Smooth muscle cell (in vitro differentiated cells): ENCODE results near the gene MIPEP. TPM values are rescaled to one million over a fixed set of nuclear protein-coding genes. Genes with fewer than 3 reads are reported as not detected.

Experiments
- DNase-seq: peaks from one replicate; lab custom pipeline; 2025; ENCODE audit not compliant: unreplicated experiment; lab: John Stamatoyannopoulos, UW
- H2AFZ ChIP-seq: fragments of 200-600 bp; sonication (generic); 2 replicates; pipeline ENCODE4 v1.6.0; 2016; ENCODE audit warnings: antibody characterized with exemption, low read depth, mild to moderate bottlenecking
- H3F3A ChIP-seq: fragments of 200-600 bp; sonication (generic); 2 replicates; pipeline ENCODE4 v1.6.0; 2017; ENCODE audit warnings: antibody characterized with exemption, low read depth
- H3K27ac ChIP-seq: fragments of 200-600 bp; sonication (generic); 2 replicates; pipeline ENCODE4 v1.5.1; 2016; ENCODE audit warnings: low read depth, mild to moderate bottlenecking
- H3K27me3 ChIP-seq: fragments of 200-600 bp; sonication (generic); 2 replicates; pipeline ENCODE4 v1.6.1; 2016; ENCODE audit warnings: low read depth, mild to moderate bottlenecking
- H3K36me3 ChIP-seq: fragments of 200-600 bp; sonication (generic); 2 replicates; pipeline ENCODE4 v1.5.1; 2016; ENCODE audit warnings: low read depth
- H3K4me1 ChIP-seq: fragments of 200-600 bp; sonication (generic); 2 replicates; pipeline ENCODE4 v1.5.1; 2016; ENCODE audit warnings: low read depth
- H3K4me2 ChIP-seq: fragments of 200-600 bp; sonication (generic); 2 replicates; pipeline ENCODE4 v1.6.0; 2016; ENCODE audit warnings: mild to moderate bottlenecking
- H3K4me3 ChIP-seq: fragments of 200-600 bp; sonication (generic); 2 replicates; pipeline ENCODE4 v1.5.1; 2016; ENCODE audit warnings: mild to moderate bottlenecking
- H3K79me2 ChIP-seq: fragments of 200-600 bp; sonication (generic); 2 replicates; pipeline ENCODE4 v1.6.0; 2016; ENCODE audit warnings: low read depth, mild to moderate bottlenecking
- H3K9ac ChIP-seq: fragments of 200-600 bp; sonication (generic); 2 replicates; pipeline ENCODE4 v1.6.0; 2016; ENCODE audit warnings: low read depth
- H3K9me3 ChIP-seq: fragments of 200-600 bp; sonication (generic); replicated peaks from 2 replicates; pipeline ENCODE4 v1.5.1; 2016; ENCODE audit warnings: low read depth
- H4K20me1 ChIP-seq: fragments of 200-600 bp; sonication (generic); 2 replicates; pipeline ENCODE4 v1.6.0; 2016; ENCODE audit warnings: low read depth
- CTCF ChIP-seq: fragments of 200-600 bp; sonication (generic); IDR thresholded peaks from 2 replicates; pipeline ENCODE4 v1.5.1; 2017; ENCODE audit warnings: borderline replicate concordance, mild to moderate bottlenecking, antibody characterized with exemption; ENCODE audit not compliant: insufficient read depth, poor library complexity, severe bottlenecking
- WGBS: methylation state at CpG from one replicate; pipeline ENCODE4 v1.1.7; 2016; ENCODE audit warnings: low lambda C conversion rate; 5-methylcytosine and 5-hydroxymethylcytosine counted together
- polyA plus RNA-seq: library from polyadenylated mRNA; unstranded; fragments of >200 nt; fragmentation: Nextera tagmentation; extraction: Ambion mirVana; gene quantifications from 2 replicates; pipeline ENCODE4 v1.2.1, GENCODE V29; 2016
- total RNA-seq: library from RNA; depleted of rRNA; stranded (reverse); fragments of >200 nt; gene quantifications from 2 replicates; pipeline ENCODE4 v1.2.3, GENCODE V29; 2014

The MIPEP gene
- total and polyA plus RNA-seq, 2 experiments from 2014 or later: 15.7 to 18.9 TPM

DNA sequence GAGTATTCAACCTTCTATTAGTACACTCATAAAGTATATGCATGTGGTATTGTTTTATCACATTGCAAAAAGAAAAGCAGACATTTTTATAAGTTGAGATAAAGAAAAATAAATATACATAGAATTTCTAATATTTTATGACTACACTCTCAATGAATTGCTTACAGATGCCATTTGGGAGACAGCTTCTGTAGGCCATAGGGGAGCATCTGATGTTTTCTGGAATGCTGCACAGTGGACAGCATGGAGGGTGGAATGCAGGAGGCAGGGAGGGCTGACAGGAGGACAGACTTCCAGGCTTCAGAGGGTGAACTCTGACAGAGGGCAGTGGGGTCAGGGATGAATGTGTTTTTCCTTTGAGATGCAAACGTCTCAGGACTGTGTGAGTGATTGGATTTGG, 45.8 kb downstream of the MIPEP start:
- 82% methylated on average over 1 of the region's 1 CpG for WGBS

DNA sequence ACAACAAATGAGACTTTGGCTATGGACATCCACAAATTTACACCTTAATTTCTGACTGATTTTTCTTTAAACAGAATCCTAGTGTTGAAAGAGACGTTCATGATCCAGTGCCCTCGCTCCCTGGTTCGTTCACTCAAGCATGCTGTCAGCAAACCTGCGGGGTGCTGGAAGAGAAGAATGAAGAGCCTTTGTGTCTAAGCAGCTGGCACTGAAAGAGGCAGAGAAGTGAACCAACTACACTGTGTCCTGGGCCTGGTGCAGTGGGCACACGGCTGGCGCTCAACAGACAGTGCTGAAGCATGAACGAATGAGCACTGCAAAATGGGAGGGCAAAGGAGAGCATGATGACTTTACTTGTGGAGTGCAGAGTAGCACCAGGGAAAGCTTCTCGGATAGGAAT, 46.8 kb downstream of the MIPEP start:
- Histone ChIP-seq H3K27ac (no peak overlapping the region), H3K27me3 (no peaks in the 10 kb centered on the region), H3F3A (no peaks in the 10 kb centered on the region), H3K4me1 (no peaks in the 10 kb centered on the region), H3K9ac (no peak overlapping the region), H3K4me3 (no peak overlapping the region), H2AFZ (no peak overlapping the region), H4K20me1 (no peaks in the 10 kb centered on the region), H3K79me2 (no peaks in the 10 kb centered on the region), H3K4me2 (no peak overlapping the region), H3K9me3 (no peaks in the 10 kb centered on the region), H3K36me3 (no peaks in the 10 kb centered on the region)
- DNase-seq: no peak
- TF ChIP-seq CTCF: no peak
- 98% methylated on average over 8 of the region's 8 CpGs for WGBS

More for the DNA sequence above, 45.8 kb downstream of the MIPEP start:
- Histone ChIP-seq H3F3A (no peaks in the 10 kb centered on the region), H3K79me2 (no peaks in the 10 kb centered on the region), H3K9ac (no peak overlapping the region), H3K4me2 (no peak overlapping the region), H3K4me3 (no peak overlapping the region), H3K27ac (no peak overlapping the region), H3K36me3 (no peaks in the 10 kb centered on the region), H3K4me1 (no peaks in the 10 kb centered on the region), H4K20me1 (no peaks in the 10 kb centered on the region), H3K27me3 (no peaks in the 10 kb centered on the region), H2AFZ (no peak overlapping the region), H3K9me3 (no peaks in the 10 kb centered on the region)
- no peak for TF ChIP-seq CTCF
- no peak for DNase-seq

DNA sequence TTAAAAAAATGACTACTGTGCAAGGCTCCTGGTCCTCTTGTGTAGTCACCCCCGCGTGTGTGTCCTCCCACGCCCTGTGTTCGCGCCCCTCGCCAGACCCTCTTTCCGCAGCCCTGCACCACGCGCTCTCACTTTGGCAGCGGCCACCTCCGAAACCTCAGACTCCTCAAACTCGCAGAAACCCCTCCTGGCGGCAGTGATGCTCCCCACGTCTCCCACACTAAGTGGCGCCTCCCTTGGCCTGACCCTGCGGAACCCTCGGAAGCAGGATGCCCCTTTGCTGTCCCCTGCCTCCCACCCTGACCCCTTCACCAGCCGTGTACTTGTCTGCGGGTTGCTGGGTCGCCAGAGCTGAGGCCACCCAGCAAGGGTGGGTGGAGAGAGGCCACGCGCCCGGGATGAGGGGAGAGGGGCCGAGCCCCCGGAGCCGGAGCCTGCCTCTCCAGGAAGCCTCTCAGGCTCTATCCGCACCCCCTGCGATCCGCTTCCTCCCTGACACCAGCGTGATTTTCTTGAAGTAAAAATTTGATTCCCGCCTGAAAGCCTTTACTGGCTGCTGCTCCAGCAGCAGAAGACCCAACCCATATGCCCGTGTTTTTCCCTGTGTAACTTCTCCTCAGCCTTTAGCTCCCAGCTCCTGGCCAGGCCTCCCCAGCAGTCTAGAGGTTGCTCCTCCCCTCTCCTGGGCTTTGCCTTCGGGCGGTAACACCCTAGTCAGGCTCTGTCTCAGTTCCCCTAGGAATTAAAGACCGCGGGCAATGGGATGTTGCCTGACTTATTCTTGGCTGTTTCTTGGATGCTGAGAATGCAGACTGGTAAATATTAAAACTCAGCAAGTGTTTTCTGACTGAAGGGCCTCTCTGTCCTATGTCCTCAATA, 55.2 kb downstream of the MIPEP start:
- TF ChIP-seq CTCF: no peak
- Histone ChIP-seq H3K4me1 (no peaks in the 10 kb centered on the region), H3K9me3 (no peaks in the 10 kb centered on the region), H3K27me3 (no peaks in the 10 kb centered on the region), H3K36me3 (no peaks in the 10 kb centered on the region), H2AFZ (no peak overlapping the region), H3K79me2 (no peaks in the 10 kb centered on the region), H4K20me1 (no peaks in the 10 kb centered on the region), H3F3A (no peaks in the 10 kb centered on the region), H3K27ac (no peak overlapping the region), H3K4me3 (no peak overlapping the region), H3K9ac (no peak overlapping the region), H3K4me2 (no peak overlapping the region)
- 93% methylated on average over 34 of the region's 36 CpGs for WGBS
- DNase-seq: no peak

DNA sequence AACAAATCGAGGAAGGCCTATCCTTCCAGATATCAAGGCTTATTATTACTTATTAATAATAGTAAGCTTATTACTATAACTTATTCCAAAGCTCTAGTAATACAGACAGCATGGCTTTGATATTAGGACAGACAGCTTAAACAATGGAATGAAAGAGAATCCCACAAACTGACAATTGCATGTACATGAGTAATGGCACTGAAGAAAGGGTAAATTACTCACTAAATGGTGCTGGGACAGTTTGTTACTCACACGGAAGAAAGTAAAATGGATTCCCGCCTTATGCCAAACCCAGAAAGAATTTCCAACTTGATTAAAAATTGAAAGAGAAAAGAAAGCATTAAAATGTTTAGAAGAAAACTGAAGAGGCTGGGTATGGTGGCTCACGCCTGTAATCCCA, 60.3 kb downstream of the MIPEP start:
- no peaks in the 10 kb centered on the region for H4K20me1 ChIP-seq
- H3K9ac ChIP-seq: no peak overlapping the region
- H3K27me3 ChIP-seq: no peaks in the 10 kb centered on the region
- 63% methylated on average over 4 of the region's 4 CpGs for WGBS
- H3F3A ChIP-seq: no peaks in the 10 kb centered on the region
- H3K79me2 ChIP-seq: no peaks in the 10 kb centered on the region
- H3K9me3 ChIP-seq: no peaks in the 10 kb centered on the region
- DNase-seq: no peak
- H3K27ac ChIP-seq: peak overlapping the region; percentile 86
- H3K36me3 ChIP-seq: no peaks in the 10 kb centered on the region
- no peaks in the 10 kb centered on the region for H3K4me1 ChIP-seq
- TF ChIP-seq CTCF: no peak
- H3K4me3 ChIP-seq: no peak overlapping the region
- H2AFZ ChIP-seq: no peak overlapping the region
- H3K4me2 ChIP-seq: no peak overlapping the region
